ENCODE data around the gene ATP5F1C.

- TF ChIP-seq POLR2A (IDR thresholded peaks at IDR 0.05; ENCODE audit: low read length), result no peak
- no peak for TF ChIP-seq GATA1 (IDR thresholded peaks at IDR 0.05; ENCODE audit: low read depth, low read length)
These were observed 46.3 kb downstream of the ATP5F1C start for GRCh38 chr10:7834262-7834661.

All from erythroblast (primary cell).